Measurements from ENCODE around the gene JMJD8. TPM values are rescaled to one million over a fixed set of nuclear protein-coding genes. Genes with fewer than 3 reads are reported as not detected.
A peak's percentile ranks its signal among the peaks of the same experiment; 100 is the strongest.

The JMJD8 gene
- total and polyA plus RNA-seq, 9 of the 15 experiments (the other 6 are each of a cell fraction or from before 2014, with no cell fraction given) = 1.2 to 50.6 (median 29.3) TPM

DNA sequence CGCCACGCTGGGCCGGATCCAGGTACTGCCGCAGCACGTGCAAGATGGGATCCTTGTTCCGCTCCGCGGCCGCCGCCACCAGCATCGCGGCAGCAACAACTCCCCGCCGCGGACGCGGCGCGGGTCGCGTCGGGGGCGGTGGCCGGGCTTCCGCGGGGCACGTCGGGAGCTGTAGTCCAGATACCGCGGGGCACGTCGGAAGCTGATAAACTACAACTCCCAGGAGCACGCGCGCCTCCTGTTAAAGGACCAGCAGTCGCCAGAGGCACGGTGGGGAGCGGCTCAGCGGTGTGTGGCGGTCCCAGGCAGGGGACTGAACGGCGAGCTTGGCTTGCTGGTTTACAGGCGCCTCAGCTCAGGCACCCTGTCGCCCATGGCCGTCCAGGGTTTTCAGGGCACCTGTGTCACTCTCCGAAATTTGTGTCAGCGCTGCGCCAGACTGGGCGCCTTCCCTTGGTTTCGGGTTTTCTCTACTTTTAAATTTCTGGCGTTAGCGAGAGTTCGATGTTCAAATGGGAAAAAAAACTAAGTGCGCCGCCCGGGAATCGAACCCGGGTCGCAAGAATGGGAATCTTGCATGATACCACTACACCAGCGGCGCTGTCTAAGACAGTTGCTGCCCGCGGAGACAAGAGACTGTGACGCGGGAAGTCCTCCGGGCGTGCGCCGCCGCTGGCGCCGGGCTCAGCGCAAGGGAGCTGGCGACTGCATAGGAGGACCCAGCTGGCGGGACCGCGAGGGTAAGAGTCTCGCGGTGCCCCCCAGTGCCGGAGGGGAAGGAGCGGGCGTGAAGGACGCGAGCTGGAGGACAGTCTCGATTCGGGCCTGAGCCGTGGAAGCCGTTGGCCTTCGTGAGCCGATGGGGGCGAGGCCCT lies 47.7 kb downstream of the JMJD8 start, which contains the start of gene METTL26 (continued):
- TF ChIP-seq POLR2G (IDR thresholded peaks at IDR 0.05; ENCODE audit: low read depth, low read length) (peak; percentile 90), SMAD1 (IDR thresholded peaks at IDR 0.05; ENCODE audit: low read depth, low read length, partially characterized antibody) (peak; percentile 58), ZNF282 (CRISPR knock-in tag; IDR thresholded peaks at IDR 0.05) (peak; percentile 10), ARNT (IDR thresholded peaks at IDR 0.05) (peak in 1 of 2 experiments; percentile 66; a peak in 1 of 4 replicates), NR2C2 (CRISPR knock-in tag; IDR thresholded peaks at IDR 0.05) (peak; percentile 87), NR2C2 (tag; IDR thresholded peaks at IDR 0.05) (peak; percentile 97), ESRRA (IDR thresholded peaks at IDR 0.05; ENCODE audit: borderline replicate concordance, low read depth) (peak; percentile 58), NEUROD1 (IDR thresholded peaks at IDR 0.05; ENCODE audit: borderline replicate concordance, low read depth, low read length, partially characterized antibody) (peak; percentile 80)
- TF ChIP-seq, protein P1, sequence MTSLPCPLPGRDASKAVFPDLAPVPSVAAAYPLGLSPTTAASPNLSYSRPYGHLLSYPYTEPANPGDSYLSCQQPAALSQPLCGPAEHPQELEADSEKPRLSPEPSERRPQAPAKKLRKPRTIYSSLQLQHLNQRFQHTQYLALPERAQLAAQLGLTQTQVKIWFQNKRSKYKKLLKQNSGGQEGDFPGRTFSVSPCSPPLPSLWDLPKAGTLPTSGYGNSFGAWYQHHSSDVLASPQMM (CRISPR knock-in tag; IDR thresholded peaks at IDR 0.05) = no peak
- TF ChIP-seq, protein P2, sequence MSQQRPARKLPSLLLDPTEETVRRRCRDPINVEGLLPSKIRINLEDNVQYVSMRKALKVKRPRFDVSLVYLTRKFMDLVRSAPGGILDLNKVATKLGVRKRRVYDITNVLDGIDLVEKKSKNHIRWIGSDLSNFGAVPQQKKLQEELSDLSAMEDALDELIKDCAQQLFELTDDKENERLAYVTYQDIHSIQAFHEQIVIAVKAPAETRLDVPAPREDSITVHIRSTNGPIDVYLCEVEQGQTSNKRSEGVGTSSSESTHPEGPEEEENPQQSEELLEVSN (IDR thresholded peaks at IDR 0.05; ENCODE audit: borderline replicate concordance in 1 of 2, extremely low read depth in 1 of 2, insufficient read depth in 1 of 2, insufficient read length in 1 of 2, low read depth in 1 of 2, low read length in 1 of 2, poor library complexity in 1 of 2, severe bottlenecking in 1 of 2) = peak; percentile 93 to 95
- TF ChIP-seq, protein P3, sequence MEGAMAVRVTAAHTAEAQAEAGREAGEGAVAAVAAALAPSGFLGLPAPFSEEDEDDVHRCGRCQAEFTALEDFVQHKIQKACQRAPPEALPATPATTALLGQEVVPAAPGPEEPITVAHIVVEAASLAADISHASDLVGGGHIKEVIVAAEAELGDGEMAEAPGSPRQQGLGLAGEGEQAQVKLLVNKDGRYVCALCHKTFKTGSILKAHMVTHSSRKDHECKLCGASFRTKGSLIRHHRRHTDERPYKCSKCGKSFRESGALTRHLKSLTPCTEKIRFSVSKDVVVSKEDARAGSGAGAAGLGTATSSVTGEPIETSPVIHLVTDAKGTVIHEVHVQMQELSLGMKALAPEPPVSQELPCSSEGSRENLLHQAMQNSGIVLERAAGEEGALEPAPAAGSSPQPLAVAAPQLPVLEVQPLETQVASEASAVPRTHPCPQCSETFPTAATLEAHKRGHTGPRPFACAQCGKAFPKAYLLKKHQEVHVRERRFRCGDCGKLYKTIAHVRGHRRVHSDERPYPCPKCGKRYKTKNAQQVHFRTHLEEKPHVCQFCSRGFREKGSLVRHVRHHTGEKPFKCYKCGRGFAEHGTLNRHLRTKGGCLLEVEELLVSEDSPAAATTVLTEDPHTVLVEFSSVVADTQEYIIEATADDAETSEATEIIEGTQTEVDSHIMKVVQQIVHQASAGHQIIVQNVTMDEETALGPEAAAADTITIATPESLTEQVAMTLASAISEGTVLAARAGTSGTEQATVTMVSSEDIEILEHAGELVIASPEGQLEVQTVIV (CRISPR knock-in tag; IDR thresholded peaks at IDR 0.05; ENCODE audit: borderline replicate concordance) = no peak
- TF ChIP-seq, protein P4, sequence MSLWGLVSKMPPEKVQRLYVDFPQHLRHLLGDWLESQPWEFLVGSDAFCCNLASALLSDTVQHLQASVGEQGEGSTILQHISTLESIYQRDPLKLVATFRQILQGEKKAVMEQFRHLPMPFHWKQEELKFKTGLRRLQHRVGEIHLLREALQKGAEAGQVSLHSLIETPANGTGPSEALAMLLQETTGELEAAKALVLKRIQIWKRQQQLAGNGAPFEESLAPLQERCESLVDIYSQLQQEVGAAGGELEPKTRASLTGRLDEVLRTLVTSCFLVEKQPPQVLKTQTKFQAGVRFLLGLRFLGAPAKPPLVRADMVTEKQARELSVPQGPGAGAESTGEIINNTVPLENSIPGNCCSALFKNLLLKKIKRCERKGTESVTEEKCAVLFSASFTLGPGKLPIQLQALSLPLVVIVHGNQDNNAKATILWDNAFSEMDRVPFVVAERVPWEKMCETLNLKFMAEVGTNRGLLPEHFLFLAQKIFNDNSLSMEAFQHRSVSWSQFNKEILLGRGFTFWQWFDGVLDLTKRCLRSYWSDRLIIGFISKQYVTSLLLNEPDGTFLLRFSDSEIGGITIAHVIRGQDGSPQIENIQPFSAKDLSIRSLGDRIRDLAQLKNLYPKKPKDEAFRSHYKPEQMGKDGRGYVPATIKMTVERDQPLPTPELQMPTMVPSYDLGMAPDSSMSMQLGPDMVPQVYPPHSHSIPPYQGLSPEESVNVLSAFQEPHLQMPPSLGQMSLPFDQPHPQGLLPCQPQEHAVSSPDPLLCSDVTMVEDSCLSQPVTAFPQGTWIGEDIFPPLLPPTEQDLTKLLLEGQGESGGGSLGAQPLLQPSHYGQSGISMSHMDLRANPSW (CRISPR knock-in tag; IDR thresholded peaks at IDR 0.05) = peak; percentile 65; the same call in 1 of the 2 replicates
- TF ChIP-seq, protein P5, sequence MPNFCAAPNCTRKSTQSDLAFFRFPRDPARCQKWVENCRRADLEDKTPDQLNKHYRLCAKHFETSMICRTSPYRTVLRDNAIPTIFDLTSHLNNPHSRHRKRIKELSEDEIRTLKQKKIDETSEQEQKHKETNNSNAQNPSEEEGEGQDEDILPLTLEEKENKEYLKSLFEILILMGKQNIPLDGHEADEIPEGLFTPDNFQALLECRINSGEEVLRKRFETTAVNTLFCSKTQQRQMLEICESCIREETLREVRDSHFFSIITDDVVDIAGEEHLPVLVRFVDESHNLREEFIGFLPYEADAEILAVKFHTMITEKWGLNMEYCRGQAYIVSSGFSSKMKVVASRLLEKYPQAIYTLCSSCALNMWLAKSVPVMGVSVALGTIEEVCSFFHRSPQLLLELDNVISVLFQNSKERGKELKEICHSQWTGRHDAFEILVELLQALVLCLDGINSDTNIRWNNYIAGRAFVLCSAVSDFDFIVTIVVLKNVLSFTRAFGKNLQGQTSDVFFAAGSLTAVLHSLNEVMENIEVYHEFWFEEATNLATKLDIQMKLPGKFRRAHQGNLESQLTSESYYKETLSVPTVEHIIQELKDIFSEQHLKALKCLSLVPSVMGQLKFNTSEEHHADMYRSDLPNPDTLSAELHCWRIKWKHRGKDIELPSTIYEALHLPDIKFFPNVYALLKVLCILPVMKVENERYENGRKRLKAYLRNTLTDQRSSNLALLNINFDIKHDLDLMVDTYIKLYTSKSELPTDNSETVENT (CRISPR knock-in tag; IDR thresholded peaks at IDR 0.05) = peak; percentile 73

Measured in K562 (cell line).